HG02970 (cell line): ENCODE measurements around the gene POU6F2.
"Not testable (repeated sequence)": the region's sequence is repeated elsewhere in the genome, so short reads cannot be mapped to it uniquely, and the experiment has no call there.

Experiments used
- ATAC-seq: cut with Tn5 transposase; IDR thresholded peaks from one replicate; pipeline ENCODE4 v1.9.1; 2021; ENCODE audit warnings: mild to moderate bottlenecking, moderate library complexity, moderate number of reproducible peaks; ENCODE audit not compliant: unreplicated experiment, low FRiP score

POU6F2 gene, protein sequence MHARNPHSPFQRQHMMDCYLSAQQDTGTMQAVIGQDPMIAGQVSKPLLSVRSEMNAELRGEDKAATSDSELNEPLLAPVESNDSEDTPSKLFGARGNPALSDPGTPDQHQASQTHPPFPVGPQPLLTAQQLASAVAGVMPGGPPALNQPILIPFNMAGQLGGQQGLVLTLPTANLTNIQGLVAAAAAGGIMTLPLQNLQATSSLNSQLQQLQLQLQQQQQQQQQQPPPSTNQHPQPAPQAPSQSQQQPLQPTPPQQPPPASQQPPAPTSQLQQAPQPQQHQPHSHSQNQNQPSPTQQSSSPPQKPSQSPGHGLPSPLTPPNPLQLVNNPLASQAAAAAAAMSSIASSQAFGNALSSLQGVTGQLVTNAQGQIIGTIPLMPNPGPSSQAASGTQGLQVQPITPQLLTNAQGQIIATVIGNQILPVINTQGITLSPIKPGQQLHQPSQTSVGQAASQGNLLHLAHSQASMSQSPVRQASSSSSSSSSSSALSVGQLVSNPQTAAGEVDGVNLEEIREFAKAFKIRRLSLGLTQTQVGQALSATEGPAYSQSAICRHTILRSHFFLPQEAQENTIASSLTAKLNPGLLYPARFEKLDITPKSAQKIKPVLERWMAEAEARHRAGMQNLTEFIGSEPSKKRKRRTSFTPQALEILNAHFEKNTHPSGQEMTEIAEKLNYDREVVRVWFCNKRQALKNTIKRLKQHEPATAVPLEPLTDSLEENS

DNA sequence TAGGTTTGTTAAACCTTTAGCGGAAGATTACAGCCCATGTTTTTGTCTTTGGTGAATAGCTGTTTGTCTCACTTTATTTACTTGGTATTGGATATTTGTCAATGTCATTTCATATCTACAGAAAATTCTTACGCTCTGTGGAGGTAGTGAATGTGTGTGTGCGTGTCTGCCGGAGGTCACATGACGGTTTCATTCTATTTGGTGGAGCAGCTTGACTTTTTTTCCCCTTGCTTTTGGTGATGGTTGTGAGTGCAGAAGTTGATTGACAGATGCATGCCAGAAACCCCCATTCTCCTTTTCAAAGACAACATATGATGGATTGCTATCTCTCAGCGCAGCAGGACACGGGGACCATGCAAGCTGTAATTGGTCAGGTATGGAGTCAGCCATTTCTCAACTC lies at the start of gene POU6F2:
Gene POU6F2 (plus strand): TSS at position 225 of the 400 bp plus-strand sequence. CDS start 45 bp downstream, at position 270.
- no peak for ATAC-seq

DNA sequence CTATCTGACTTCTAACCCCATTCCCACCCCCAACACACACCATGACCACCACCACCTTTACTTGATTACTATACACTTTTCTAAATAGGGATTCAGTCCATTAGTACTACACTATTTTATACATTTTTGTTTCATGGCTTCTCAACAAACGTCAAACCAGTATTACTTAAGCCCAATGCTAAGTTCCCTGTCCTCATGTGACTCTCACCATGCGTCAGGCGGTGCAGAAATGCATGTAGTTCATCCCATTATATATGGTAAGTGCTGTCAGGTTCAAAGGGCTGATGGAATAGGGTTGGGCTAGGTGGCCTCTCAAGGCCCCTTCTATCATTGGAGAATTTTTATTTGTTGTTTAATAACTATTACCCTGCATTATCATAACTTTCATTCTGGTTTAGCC lies 49.2 kb upstream of the POU6F2 start:
- ATAC-seq, result no peak

DNA sequence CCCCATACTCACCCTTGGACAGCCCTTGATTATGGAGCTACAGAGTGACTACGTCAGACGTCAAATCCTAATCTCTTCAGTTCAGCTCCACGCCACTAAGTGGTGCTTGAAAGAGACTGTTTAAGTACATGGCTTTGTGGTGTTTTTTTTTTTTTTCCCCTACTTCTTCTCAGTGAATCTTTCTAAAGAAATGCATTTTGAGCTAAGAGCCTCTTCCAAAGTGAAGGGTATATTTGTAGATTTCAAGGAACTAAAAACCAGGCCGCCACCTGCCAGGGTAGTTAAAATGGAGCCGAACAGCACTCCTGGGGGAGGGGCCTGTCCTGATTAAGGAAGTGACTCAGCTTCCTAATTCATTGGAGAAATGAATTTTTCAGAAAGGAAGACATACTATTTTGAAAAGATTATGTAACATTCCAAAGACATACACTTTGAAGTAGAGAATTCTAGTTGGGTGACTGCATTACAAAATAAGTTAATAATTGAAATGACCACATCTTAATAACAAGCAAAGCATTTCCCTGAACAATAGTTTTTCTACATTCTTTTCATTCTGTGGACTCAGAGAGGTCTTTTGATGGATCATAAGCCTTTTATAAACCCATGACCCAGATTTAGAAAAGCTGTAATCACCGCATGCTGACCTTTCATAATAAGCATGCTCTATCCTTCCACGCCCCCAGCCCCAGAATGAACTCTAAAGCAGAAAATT lies 48.1 kb upstream of the POU6F2 start:
- no peak for ATAC-seq

DNA sequence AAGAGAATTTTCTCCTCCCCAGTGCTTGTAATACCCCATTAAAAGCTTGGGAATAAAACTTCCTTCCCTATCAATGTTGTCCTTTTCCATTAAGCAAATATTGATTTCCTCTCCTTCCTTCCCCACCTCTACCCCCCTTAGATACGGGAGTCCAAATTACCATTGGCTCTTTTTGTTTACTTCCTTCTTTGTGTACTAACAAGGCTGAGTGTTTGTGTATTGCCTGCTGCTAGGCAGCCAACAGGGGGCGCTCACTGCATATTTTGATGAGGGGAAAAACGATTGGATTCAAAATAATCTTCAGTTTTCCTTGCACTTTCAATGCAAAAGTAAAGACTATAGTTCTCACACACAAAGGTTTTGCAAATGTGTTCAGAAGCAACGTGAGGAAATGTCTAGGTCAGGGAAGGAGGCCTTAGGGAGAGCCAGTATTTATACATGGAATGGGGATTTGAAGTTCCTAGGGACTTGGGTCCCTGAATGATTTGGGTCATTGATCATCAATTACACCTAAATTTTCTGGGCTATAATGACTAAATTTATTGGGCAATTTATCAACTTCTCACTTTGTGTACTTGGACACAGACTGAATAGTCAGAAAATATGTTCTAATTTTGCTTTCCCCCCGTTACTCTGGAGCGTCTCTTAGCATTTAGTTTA lies 45.1 kb upstream of the POU6F2 start:
- ATAC-seq, result peak; percentile 62

DNA sequence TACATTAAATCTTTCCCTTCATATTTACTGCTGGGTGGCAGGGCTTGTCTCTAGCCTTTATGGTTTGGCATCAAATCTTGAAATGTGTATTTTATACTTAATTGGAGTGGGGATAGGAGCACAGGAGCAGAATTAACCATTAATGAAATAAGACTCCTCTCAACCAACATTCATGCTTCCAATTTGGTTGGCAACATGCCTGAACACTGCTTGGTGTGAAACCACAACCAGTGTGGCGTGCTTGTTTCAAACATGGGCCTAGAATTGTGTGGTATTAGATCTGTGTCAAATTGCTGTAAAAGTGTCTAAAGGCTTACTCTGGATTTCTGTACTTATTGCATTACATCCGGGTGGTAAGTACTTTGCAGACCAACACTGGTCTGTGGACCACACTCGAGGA lies 43.7 kb upstream of the POU6F2 start:
- ATAC-seq, result no peak

DNA sequence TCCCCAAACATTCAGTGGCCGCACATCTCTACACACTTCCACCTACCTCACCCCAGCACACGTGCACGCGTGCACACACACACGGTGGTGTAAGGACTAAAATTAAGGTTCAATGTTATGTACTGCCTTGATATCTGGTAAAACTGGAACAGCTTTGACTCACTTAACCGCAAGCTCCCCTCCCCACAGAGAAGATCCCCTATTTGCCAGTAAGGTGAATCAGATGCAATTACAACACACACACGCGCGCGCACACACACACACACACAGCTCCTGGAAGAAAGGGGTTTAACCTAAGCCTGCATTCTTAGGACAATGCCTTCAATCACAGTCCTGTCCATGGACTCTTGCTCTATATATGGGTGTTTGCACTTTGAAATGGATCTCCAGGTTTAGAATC lies 43.2 kb upstream of the POU6F2 start:
- ATAC-seq, result no peak

DNA sequence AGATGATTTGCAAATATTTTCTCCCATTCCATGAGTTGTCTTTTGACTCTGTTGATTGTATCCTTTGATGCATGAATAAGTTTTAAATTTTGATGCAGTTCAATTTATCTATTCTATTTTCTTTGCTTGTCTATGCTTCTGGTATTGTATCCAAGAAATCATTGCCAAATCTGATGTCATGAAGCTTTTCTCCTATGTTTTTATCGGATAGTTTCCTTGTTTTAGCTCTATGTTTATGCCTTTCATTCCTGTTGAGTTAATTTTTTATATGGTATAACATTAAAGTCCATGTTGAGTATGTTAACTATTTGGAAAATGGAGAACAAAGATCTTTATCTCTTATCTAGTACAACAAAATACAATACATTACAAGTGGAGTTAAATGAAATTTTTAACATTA lies 41.1 kb upstream of the POU6F2 start:
- no peak for ATAC-seq

DNA sequence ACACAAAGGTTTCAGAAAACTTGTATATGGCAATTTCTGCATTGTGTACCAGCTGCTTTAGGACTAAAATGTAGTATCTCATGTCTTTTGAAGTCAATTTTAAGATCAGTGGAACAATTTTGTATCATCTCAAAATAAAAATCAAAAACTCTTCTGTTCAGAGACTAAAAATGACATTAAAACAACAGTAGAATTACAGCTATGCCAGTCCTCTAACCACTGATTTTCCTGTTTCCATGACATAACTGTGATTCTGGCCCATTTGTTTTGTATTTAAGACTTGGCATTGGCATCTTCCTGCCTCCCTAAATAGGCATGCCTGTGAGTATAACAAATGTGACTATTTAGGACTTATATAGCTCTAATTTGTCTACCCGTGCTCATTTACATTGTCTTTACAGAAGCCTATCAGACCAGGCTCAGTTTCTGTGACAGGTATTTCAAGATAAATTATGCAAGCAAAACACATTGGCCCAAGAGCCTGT lies 39.7 kb upstream of the POU6F2 start:
- ATAC-seq, result no peak

DNA sequence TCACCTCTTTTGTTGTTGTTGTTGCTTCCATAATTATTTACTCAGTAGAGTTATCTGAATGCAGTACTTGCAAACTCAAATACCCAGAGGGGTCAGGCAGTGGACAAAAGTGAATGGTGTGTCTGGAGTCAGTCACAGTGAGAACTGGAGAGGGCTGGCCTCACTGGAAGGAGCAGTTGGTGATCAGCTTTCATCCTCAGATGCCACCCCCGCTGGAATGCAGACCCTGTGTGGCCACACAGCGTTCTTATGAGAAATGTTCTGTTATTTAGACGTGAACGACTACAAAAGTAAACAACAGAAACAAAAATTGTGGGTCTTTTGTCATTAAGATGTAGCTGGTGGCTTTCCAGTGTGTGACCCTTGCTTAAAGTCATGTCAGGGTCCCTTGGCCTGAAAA lies 39.1 kb upstream of the POU6F2 start:
- no peak for ATAC-seq

DNA sequence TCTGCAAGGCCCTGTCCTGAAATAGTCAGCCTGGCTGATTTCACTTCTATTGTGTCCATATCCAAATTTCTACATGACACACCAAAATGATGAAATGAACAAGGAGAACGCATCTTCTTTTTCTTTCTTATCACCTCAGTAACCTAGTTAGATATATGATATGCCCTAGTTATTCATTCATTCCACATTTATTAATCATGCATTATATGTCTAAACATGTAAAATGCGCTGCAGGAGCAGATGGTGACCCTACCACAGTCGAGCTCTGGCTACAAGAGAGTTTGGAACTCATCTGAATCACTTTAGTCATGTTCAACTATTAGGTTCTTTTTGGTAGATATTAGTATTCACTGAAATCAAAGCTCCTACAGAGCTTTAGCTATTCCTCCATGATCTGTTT lies 36.9 kb upstream of the POU6F2 start:
- ATAC-seq, result no peak

DNA sequence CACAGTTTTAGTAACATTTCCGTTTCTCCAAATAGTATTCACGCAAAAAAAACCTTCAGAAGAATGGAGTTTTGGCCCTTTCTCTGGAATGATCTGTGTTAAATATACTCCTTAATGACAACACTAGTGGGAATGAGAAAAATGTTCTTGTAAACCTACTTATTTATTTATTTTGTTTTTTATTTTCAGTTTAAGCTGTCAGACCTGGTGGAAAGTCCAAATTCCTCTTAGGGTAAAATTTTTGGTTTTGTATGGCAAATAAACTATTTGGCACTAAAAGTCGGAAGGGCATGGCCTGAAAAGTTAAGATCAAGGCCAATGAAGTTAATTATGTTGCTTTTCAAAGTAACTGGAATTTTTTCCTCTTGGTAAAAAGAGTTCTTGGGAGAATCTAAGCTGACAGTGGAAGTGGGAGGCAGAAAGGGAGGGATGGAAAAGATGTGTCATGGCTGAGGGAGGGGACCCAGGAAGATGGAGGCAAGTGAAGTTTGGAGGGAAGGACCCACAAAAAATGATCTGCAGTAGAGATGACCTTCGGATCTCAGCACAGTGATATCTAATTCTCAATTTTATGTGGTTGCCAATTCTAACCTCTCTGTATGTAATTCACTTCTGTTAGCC lies 35.2 kb upstream of the POU6F2 start:
- no peak for ATAC-seq

DNA sequence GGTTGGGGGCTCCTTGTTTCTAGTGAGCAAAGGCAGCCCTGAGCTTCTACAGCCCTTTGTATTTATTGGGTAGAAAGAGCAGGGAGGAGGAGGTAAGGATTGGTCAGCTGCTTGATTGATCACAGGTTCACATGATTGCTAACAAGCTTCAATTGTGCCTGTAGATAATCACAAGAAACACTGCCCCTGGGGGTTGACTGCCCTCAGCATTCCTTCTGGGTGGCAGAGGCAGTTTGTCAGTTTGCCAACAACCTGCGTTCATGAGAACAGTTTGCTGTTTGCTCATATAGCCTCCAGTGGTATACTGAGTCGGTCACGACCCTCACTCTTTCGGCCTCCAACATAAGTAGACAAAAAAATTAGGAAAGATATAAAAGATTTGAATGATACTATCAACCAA lies 30.2 kb upstream of the POU6F2 start:
- ATAC-seq, result not testable (repeated sequence)

DNA sequence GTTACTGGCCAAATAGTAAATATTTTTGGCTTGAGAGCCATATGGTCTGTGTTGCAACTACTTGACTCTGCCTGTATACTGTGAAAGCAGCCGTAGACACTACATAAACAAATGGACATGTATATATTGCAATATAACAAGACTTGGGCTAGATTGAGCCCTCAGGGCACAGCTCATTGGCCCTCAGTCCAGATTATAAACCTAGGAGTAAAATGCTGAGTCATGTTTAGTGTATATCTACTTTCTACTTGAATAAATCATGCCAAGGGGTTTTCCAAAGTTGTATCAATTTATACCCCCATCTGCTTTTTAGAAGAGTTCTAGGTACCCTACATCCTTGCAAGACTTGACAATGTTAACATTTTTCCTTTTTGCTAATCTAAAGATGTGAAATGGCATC lies 27.4 kb upstream of the POU6F2 start:
- no peak for ATAC-seq

DNA sequence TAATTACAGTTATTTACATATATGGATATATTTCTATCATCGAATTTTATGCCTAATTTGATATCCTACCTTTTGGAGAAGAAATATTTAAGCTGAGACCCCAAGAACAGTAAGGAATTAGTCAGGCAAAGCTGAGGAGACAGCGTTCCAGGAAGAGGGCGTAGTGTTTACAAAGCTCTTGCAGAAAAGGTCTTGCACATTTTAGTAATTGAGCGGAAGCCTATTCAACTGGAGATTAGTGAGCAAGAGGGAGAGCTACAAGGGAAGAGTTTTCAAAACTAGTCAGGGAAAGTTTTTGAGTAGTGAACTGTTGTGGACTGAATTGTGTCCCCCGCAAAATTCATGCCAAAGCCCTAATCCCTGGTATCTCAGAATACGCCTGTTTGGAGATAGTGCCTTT lies 26.5 kb upstream of the POU6F2 start:
- no peak for ATAC-seq

DNA sequence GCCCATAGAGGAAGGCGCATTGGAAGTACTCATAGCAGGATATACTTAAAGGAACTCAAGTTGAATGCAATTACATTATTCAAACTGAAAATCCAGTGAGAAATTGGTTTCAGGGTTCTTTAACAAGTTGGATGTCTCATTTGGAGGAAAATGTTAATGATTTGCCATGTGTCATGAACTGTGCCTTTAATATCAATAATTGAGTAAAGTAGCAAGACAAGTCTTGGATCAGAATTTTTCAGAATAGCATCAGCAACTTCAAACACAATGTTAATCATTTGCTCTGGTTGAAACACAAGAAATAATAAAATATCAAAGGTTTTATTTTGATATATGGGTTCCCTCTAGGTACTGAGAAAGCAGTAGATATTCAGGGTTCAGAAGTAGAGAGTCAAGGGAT lies 24.5 kb upstream of the POU6F2 start:
- ATAC-seq, result no peak

DNA sequence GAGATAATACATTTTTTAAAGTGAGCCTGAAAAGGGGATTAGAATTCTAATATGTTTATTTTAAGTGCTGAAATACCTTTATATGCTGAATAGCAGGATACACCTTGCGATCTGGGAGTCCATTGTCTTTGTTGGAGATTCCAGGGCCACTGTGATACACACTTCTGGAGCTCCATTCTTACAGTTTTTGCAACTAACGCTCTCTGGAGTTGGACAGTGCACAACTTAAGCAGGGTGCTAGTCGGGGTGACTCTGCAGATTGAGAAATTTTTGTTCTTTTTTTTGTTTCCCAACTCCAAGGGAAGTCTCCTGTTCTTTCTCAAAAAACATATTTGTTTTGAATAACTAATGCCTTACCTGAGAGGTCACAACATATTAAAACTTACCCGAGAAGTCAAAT lies 23.7 kb upstream of the POU6F2 start:
- no peak for ATAC-seq

DNA sequence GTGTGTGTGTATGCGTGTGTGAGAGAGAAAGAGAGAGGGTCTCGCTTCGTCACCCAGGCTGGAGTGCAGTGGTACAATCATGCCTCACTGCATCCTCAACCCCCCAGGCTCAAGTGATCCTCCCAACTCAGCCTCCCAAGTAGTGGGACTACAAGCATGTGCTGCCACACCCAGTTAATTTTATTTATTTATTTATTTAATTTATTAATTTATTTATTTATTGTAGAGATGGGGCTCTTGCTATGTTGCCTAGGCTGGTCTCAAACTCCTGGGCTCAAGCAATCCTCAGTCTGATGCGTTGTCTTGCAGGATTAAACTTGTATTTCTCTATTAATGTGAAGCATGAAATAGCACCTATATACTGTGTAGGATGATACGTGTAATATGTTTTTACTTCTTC lies 21.8 kb upstream of the POU6F2 start:
- no peak for ATAC-seq

DNA sequence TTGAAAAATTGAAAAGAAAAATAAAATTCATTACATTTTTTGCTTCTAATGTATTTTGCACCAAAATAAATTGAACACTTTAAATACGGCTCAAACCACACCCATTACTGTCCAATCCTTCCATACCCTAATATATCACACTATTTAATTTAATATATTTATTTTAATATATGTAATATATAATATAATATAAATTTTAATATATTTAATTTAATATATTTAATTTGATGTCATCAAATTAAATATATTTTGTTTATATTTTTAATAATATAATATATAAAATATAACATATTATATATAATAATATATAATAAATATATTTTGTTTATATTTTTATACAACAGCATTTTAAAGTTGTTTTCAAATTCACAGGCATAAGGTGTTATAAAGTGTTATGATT lies 15.7 kb upstream of the POU6F2 start:
- ATAC-seq, result no peak

DNA sequence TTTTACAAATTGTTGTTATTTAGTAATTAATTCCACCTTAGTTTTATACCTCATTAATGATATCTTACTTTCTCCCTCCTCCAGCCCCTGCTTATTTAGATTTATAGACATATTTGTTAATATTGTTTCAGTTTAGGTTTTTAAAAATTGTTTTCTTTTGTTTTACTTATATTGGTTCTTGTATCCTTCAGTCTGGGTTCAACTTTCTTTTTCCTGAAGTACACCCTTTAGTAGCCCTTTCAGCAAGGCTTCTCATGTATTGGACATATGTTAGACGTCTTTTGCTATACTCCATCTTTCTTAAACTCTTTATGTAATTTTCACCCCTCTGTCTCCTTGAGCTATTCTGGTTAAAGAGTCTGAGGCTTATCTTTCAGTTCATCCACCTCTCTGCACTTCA lies 12.8 kb upstream of the POU6F2 start:
- no peak for ATAC-seq

DNA sequence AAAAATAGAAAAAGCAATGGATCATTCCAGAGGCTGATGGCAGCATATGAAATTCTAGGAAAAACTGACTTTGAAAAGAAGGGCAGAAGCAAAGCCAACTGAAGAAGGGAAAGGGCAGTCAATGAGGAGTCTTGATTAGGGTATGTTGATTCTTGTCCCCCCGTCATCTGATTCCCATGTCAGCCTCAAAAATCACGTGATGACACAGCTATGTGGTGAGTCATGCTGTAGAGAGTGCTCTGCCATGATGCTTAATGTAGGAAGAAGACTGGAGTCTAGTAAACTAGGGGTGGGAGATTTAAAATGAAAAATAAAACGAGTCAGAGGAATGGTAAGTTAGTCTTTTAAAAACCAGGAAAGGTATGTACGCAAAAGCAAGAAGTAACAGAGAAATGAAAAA lies 3.9 kb upstream of the POU6F2 start:
- no peak for ATAC-seq
